Measurements from ENCODE around the gene TAF6L.
"Not testable (repeated sequence)": the region's sequence is repeated elsewhere in the genome, so short reads cannot be mapped to it uniquely, and the experiment has no call there.

The TAF6L gene

GRCh38 chr11:62805076-62805892, 34.1 kb downstream of the TAF6L start, which contains the start of gene NXF1:
NXF1 (minus strand) TSS chr11:62805440; CDS start chr11:62805356, 84 bp downstream.
- peak; percentile 100 for DNase-seq (ENCODE audit: low spot score)

- DNase-seq (ENCODE audit: low spot score): no peak
Observed at GRCh38 chr11:62805961-62806441, 34.8 kb downstream of the TAF6L start.

- peak; percentile 46 for DNase-seq (ENCODE audit: low spot score)
Observed at GRCh38 chr11:62806611-62807121, 35.5 kb downstream of the TAF6L start.

- DNase-seq (ENCODE audit: low spot score): no peak
Observed at GRCh38 chr11:62810748-62811147, 39.6 kb downstream of the TAF6L start.

GRCh38 chr11:62811659-62812058, 40.5 kb downstream of the TAF6L start:
- no peak for DNase-seq (ENCODE audit: low spot score)

GRCh38 chr11:62816557-62816956, 45.4 kb downstream of the TAF6L start:
- no peak for DNase-seq (ENCODE audit: low spot score)

- DNase-seq (ENCODE audit: low spot score): no peak
Observed at GRCh38 chr11:62817129-62817528, 45.9 kb downstream of the TAF6L start.

- no peak for DNase-seq (ENCODE audit: low spot score)
Observed at GRCh38 chr11:62823677-62824076, 52.5 kb downstream of the TAF6L start.

- DNase-seq (ENCODE audit: low spot score): not testable (repeated sequence)
Observed at GRCh38 chr11:62828130-62828529, 56.9 kb downstream of the TAF6L start.

- DNase-seq (ENCODE audit: low spot score): no peak
Observed at GRCh38 chr11:62830904-62831519, 59.8 kb downstream of the TAF6L start.

- peak; percentile 97 for DNase-seq (ENCODE audit: low spot score)
Observed at GRCh38 chr11:62831520-62832335, 60.5 kb downstream of the TAF6L start, which contains the start of gene STX5. STX5 (minus strand) TSS chr11:62832051; CDS start chr11:62831243, 808 bp downstream.

GRCh38 chr11:62832336-62833234, 61.4 kb downstream of the TAF6L start, which contains the start of gene TEX54:
TEX54 (minus strand) TSS chr11:62832841.
- peak; percentile 32 for DNase-seq (ENCODE audit: low spot score)

- DNase-seq (ENCODE audit: low spot score): no peak
Observed at GRCh38 chr11:62835336-62835735, 64.1 kb downstream of the TAF6L start.

Data from AG20443 (cell line).